ENCODE data around the gene ZNF680.

The ZNF680 gene

DNA sequence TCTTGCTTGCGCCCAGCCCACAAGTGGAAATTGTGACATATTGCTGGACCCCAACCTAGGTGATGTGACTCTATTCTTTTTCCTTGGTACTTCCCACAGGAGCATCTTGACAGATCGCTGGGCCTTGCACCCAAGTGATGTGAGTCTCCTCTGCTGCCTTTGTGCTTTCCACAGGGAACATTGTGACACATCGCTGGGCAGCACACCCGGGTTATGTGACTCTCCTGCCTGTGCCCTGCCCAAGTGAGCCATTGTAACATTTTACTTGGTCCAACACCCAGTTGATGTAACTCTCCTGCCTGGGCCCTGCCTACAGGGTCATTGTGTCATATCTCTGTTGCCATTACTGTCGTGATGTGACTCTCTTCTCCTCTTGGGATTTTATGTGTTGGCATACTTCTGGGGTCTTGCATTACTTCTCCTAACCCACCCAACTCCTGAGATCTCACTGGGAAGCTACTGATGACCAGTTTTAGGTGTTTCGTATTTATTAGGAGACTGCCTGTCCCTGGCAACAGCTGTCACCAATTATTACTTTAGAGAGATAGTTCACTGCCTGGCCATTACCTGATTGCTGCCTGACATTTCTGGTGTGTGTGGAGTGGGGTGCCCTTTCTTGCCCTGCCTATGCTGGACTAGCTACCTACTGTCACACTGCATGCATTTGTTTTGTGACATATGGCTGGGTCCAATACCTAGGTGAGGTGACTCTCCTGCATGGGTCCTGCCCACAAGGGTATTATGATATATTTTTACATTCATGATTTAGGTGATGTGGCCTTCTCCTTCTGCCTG lies 45.4 kb upstream of the ZNF680 start:
- Histone ChIP-seq H3K4me2 (ENCODE audit: low read length) (no peak overlapping the region), H3K9me3 (ENCODE audit: control insufficient read depth, low read length) (no peaks in the 10 kb centered on the region)

GRCh38 chr7:64606385-64606784 lies 43.5 kb upstream of the ZNF680 start:
- Histone ChIP-seq H3K4me2 (ENCODE audit: low read length) (no peak overlapping the region), H3K4me1 (no peaks in the 10 kb centered on the region), H2AFZ (no peak overlapping the region), H3K27ac (no peak overlapping the region), H3K4me3 (ENCODE audit: low read depth, low read length) (no peak overlapping the region), H3K79me2 (no peaks in the 10 kb centered on the region), H3K9ac (no peak overlapping the region), H3K9me3 (ENCODE audit: control insufficient read depth, low read length) (no peaks in the 10 kb centered on the region), H3K27me3 (ENCODE audit: control insufficient read depth, insufficient read depth, low read length) (no peaks in the 10 kb centered on the region), H3K36me3 (ENCODE audit: control insufficient read depth, insufficient read depth, low read length) (no peaks in the 10 kb centered on the region)
- TF ChIP-seq, protein P1, sequence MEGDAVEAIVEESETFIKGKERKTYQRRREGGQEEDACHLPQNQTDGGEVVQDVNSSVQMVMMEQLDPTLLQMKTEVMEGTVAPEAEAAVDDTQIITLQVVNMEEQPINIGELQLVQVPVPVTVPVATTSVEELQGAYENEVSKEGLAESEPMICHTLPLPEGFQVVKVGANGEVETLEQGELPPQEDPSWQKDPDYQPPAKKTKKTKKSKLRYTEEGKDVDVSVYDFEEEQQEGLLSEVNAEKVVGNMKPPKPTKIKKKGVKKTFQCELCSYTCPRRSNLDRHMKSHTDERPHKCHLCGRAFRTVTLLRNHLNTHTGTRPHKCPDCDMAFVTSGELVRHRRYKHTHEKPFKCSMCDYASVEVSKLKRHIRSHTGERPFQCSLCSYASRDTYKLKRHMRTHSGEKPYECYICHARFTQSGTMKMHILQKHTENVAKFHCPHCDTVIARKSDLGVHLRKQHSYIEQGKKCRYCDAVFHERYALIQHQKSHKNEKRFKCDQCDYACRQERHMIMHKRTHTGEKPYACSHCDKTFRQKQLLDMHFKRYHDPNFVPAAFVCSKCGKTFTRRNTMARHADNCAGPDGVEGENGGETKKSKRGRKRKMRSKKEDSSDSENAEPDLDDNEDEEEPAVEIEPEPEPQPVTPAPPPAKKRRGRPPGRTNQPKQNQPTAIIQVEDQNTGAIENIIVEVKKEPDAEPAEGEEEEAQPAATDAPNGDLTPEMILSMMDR (IDR thresholded peaks at IDR 0.05), result no peak

More for the DNA sequence above, 45.4 kb upstream of the ZNF680 start:
- no peaks in the 10 kb centered on the region for H3K36me3 ChIP-seq (ENCODE audit: control insufficient read depth, insufficient read depth, low read length)
- no peak overlapping the region for H3K9ac ChIP-seq
- TF ChIP-seq, protein P1 (IDR thresholded peaks at IDR 0.05), result no peak
- H3K27me3 ChIP-seq (ENCODE audit: control insufficient read depth, insufficient read depth, low read length), result no peaks in the 10 kb centered on the region
- H3K27ac ChIP-seq, result no peak overlapping the region
- no peak overlapping the region for H3K4me3 ChIP-seq (ENCODE audit: low read depth, low read length)
- no peaks in the 10 kb centered on the region for H3K4me1 ChIP-seq
- H2AFZ ChIP-seq, result no peak overlapping the region
- H3K79me2 ChIP-seq, result no peaks in the 10 kb centered on the region

DNA sequence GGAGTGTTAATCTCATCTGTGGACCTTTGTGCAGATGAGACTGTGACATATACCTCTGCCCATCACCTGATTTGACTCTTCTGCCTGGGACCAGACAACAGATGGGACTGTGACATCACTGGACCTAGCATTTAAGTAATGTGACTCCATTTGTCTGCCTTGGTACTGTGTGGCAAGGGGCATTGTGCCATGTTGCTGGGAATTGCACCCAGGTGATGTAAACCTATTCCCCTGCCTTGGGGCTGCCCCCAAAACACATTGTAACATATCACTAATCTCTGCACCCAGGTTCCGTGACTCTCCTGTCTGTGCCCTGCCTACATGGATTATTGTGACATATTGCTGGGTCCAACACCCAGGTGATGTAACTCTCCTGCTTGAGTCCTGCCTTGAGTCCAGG lies 40.4 kb upstream of the ZNF680 start:
- H3K36me3 ChIP-seq (ENCODE audit: control insufficient read depth, insufficient read depth, low read length), result no peaks in the 10 kb centered on the region
- H3K79me2 ChIP-seq, result no peaks in the 10 kb centered on the region

GRCh38 chr7:64602518-64602917 lies 39.6 kb upstream of the ZNF680 start:
- Histone ChIP-seq H3K27me3 (ENCODE audit: control insufficient read depth, insufficient read depth, low read length) (no peaks in the 10 kb centered on the region), H3K36me3 (ENCODE audit: control insufficient read depth, insufficient read depth, low read length) (no peaks in the 10 kb centered on the region), H3K4me3 (ENCODE audit: low read depth, low read length) (no peak overlapping the region), H3K79me2 (no peaks in the 10 kb centered on the region), H3K4me1 (no peaks in the 10 kb centered on the region), H2AFZ (no peak overlapping the region), H3K9ac (no peak overlapping the region), H3K4me2 (ENCODE audit: low read length) (no peak overlapping the region), H3K27ac (no peak overlapping the region), H3K9me3 (ENCODE audit: control insufficient read depth, low read length) (no peaks in the 10 kb centered on the region)
- TF ChIP-seq, protein P1 (IDR thresholded peaks at IDR 0.05), result no peak

More for the DNA sequence above, 40.4 kb upstream of the ZNF680 start:
- no peak overlapping the region for H3K27ac ChIP-seq
- H3K4me3 ChIP-seq (ENCODE audit: low read depth, low read length), result no peak overlapping the region
- TF ChIP-seq, protein P1 (IDR thresholded peaks at IDR 0.05), result no peak
- H3K27me3 ChIP-seq (ENCODE audit: control insufficient read depth, insufficient read depth, low read length), result no peaks in the 10 kb centered on the region
- no peak overlapping the region for H3K4me2 ChIP-seq (ENCODE audit: low read length)
- H2AFZ ChIP-seq, result no peak overlapping the region
- H3K9me3 ChIP-seq (ENCODE audit: control insufficient read depth, low read length), result no peaks in the 10 kb centered on the region
- H3K4me1 ChIP-seq, result no peaks in the 10 kb centered on the region
- H3K9ac ChIP-seq, result no peak overlapping the region

DNA sequence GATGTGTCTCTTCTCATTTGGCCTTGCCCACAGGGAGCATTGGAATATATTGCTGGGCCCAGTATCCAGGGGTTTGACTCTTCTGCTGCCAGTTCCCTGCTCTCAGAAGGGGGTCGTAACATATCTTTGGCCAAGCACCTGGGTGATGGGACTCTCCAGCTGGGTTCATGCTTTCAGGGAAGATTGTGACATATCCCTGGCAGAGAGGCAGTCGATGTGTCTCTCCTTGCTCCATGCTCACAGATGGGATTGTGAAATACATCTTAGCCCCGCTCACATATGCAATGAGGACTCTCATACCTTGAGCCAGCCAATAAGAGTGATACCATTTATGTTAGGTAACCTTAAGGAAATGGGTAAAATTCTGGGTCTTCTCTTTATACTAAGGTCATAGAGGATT lies 39.2 kb upstream of the ZNF680 start:
- Histone ChIP-seq H3K4me3 (ENCODE audit: low read depth, low read length) (no peak overlapping the region), H3K9ac (no peak overlapping the region), H3K4me1 (no peaks in the 10 kb centered on the region), H3K27me3 (ENCODE audit: control insufficient read depth, insufficient read depth, low read length) (no peaks in the 10 kb centered on the region), H3K36me3 (ENCODE audit: control insufficient read depth, insufficient read depth, low read length) (no peaks in the 10 kb centered on the region), H2AFZ (no peak overlapping the region), H3K9me3 (ENCODE audit: control insufficient read depth, low read length) (no peaks in the 10 kb centered on the region), H3K27ac (no peak overlapping the region), H3K4me2 (ENCODE audit: low read length) (no peak overlapping the region), H3K79me2 (no peaks in the 10 kb centered on the region)
- TF ChIP-seq, protein P1 (IDR thresholded peaks at IDR 0.05), result no peak
